GM12878 (cell line): Measurements from ENCODE around the gene LRP2BP. TPM values are rescaled to one million over a fixed set of nuclear protein-coding genes. Genes with fewer than 3 reads are reported as not detected.

Source experiments
- CUX1 ChIP-seq: IDR thresholded peaks from 2 replicates; pipeline ENCODE4 v1.6.1; 2012; ENCODE audit warnings: improper control_type of control experiment, low read depth, low read length; ENCODE audit not compliant: insufficient replicate concordance
- GATAD2B ChIP-seq: fragments of 450-650 bp; conservative IDR thresholded peaks from 2 replicates; pipeline ENCODE4 v1.6.1; 2017; ENCODE audit warnings: low read depth, mild to moderate bottlenecking, moderate library complexity
- MLLT1 ChIP-seq: fragments of 450-650 bp; IDR thresholded peaks from 2 replicates; pipeline ENCODE4 v1.6.1; 2016; ENCODE audit warnings: mild to moderate bottlenecking
- NR2F1 ChIP-seq: fragments of 450-650 bp; conservative IDR thresholded peaks from 2 replicates; pipeline ENCODE4 v1.6.1; 2017; ENCODE audit warnings: mild to moderate bottlenecking
- RB1 ChIP-seq: fragments of 450-650 bp; formaldehyde crosslinking; IDR thresholded peaks from 2 replicates; pipeline ENCODE4 v1.6.1; 2017; ENCODE audit warnings: mild to moderate bottlenecking, borderline replicate concordance
- SMC3 ChIP-seq: IDR thresholded peaks from 2 replicates; pipeline ENCODE4 v1.6.1; 2011; ENCODE audit warnings: low read length, improper control_type of control experiment, borderline replicate concordance
- SREBF1 ChIP-seq: IDR thresholded peaks from 2 replicates; pipeline ENCODE4 v1.6.1; 2012; ENCODE audit warnings: mild to moderate bottlenecking, low read length
- TAF1 ChIP-seq: IDR thresholded peaks from 2 replicates; pipeline ENCODE4 v1.6.1; 2011; ENCODE audit warnings: mild to moderate bottlenecking, low read depth, low read length, borderline replicate concordance
- ZBTB33 ChIP-seq: fragments of 450-650 bp; IDR thresholded peaks from 2 replicates; pipeline ENCODE4 v1.6.1; 2017; ENCODE audit warnings: mild to moderate bottlenecking
- polyA plus RNA-seq, 11 experiments: library from polyadenylated mRNA; depleted of rRNA in 4 of 11; unstranded in 6 of 11; stranded (reverse) in 5 of 11; fragments of >200 nt; fragmentation: Nextera tagmentation in 4 of 11; fragmentation: Illumina TruSeq in 1 of 11; extraction: Ambion mirVana in 4 of 11; extraction: Trizol in 1 of 11; gene quantifications; 1 replicate in 1 of 11; 2 replicates in 10 of 11; pipeline versions ENCODE4 v1.2.1 to v1.2.3, GENCODE V29; 2011 to 2016; ENCODE audit warnings: inconsistent platforms in 2 of 11, missing spikeins in 2 of 11, low read depth in 1 of 11
- total RNA-seq, 4 experiments: library from RNA; depleted of rRNA in 3 of 4; stranded (reverse); fragments of >200 nt in 3 of 4; fragmentation: Illumina TruSeq in 1 of 4; extraction: Trizol in 1 of 4; gene quantifications; 2 replicates each; pipeline versions ENCODE4 v1.2.1 to v1.2.3, GENCODE V29; 2013 to 2021

Gene LRP2BP
- total and polyA plus RNA-seq, 10 of the 15 experiments (the other 5 are each of a cell fraction or from before 2014, with no cell fraction given) = 0.27 to 5.2 (median 1.0) TPM

- TF ChIP-seq MLLT1 (peak; percentile 99), ZBTB33 (0 out of 2 replicates have a peak, but pooled peaks have one; percentile 16), NR2F1 (no peak), SREBF1 (no peak), CUX1 (no peak), SMC3 (no peak), GATAD2B (no peak), RB1 (peak; percentile 77; the same call in 1 of the 2 replicates), TAF1 (peak; percentile 35; the same call in 1 of the 2 replicates)
Measured at GRCh38 chr4:185396724-185397385, 1.1 kb upstream of the LRP2BP start, which contains the start of gene ANKRD37 (continued).
